H4 (cell line): ENCODE results near the gene ZKSCAN8. TPM values are rescaled to one million over a fixed set of nuclear protein-coding genes. Genes with fewer than 3 reads are reported as not detected.

Experiments
- DNase-seq: peaks from one replicate; pipeline ENCODE4 v3.0.0-alpha.2; 2015; ENCODE audit warnings: low spot score
- total RNA-seq: library from RNA; depleted of rRNA; stranded (reverse); fragments of >200 nt; shearing (Covaris generic); gene quantifications from 2 replicates; pipeline ENCODE4 v1.2.3, GENCODE V29; 2014

The ZKSCAN8 gene
- total RNA-seq, 1 experiment from 2014 or later, result 10.1 TPM

DNA sequence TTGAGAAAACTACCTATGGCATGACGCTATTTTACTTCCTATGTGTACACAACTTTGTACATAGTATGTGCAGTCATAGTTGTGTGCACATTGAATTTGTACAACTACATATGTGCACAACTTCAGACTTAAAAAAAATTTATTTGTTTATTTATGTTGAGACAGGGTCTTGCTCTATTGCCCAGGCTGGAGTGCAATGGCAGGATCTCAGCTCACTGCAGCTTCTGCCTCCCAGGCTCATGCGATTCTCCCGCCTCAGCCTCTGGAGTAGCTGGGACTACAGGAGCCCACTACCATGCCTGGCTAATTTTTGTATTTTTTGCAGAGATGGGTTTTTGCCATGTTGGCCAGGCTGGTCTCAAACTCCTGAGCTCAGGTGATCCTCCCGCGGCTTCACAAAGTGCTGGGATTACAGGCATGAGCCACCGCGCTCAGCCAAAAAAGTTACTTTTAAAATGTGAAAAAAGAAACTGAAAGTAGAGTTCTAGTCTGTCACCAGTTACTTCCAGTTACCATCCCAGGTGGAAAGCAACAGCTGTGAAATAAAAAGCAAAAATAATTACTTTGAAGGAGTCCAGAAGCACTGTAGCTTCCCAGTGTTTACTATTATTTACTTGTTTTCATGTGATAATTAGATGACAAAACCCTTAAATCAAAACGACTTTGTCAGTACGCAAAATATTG, 1.7 kb upstream of the ZKSCAN8 start:
- DNase-seq, result no peak

DNA sequence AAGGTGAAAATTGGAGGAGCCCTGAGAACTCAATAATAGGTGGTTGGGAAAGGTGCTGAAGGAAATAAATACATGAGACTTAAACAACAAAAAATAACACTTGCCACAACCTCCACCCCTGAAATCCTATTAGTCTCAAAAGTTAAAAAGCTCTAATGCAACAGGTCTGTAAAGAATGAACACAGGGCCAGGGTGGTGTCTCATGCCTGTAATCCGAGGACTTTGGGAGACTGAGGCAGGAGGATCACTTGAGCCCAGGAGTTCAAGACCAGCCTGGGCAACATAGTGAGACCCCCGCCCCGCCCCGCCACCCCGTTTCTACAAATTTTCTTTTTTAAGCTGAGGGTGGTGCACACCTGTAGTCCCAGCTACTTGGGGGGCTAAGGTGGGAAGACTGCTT, 1.1 kb upstream of the ZKSCAN8 start:
- DNase-seq, result no peak

DNA sequence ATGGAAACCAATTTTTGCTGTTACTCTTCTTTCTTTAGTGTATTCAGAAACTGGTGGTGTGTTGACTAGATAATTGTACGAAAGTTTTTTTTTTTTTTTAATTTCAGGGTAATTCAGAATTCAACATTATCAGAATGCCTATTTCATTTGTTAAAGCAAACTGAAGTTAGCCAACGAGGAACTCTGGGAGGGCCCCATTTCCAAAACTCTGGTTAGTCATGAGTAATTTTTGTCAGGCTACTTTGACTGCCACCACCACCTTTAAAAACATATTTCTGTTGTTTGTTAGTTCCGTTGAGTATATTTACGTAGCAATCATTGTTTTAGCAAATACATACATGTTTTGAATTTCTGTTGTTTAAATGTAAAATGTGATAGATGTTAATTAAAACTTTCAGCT, 763 bp downstream of the ZKSCAN8 start:
- DNase-seq, result no peak

DNA sequence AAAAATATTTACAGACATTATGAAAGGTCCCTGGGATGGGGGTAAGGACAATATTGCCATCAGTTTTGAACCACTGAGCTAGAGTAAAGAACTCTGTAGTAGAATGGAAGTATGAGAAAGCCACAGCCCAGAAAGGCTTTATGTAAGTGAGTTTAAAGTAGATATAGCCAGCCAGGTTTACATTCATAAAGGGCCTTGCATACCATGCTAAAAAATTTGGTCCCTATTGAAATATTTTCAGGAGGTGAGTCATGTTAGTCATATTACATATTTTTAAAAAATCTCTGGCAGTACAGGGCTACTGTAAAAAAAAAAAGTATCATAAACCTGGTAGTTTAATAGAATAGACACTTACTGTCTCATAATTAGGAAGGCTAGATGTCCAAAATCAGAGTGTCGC, 3.5 kb downstream of the ZKSCAN8 start:
- no peak for DNase-seq

DNA sequence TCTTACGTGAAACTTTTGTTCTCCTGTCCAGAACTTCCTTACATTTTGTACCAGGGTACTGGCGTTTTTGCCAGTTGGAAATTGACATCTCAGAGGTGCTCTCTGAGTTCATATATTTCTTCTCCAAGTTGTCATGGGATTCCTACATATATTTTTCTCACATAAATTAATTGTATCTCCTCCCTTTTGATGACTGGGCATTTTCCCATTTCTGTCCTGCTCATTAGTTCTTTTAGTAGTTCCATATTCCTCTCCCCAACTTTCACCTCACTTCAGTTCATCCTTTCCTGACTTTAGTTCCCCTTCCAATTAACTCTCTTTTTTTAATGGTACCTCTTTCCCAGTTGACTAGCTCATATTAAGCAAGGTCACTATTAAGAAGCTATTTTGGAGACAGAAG, 10.8 kb downstream of the ZKSCAN8 start:
- no peak for DNase-seq

DNA sequence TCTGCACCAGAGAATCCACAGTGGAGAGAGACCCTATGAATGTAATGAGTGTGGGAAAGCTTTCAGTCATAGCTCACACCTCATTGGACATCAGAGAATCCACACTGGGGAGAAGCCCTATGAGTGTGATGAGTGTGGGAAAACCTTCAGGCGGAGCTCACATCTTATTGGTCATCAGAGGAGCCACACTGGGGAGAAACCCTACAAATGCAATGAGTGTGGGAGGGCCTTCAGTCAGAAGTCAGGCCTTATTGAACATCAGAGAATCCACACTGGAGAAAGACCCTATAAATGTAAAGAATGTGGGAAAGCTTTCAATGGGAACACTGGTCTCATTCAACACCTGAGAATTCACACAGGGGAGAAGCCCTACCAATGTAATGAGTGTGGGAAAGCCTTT, 11.9 kb downstream of the ZKSCAN8 start:
- DNase-seq, result no peak

DNA sequence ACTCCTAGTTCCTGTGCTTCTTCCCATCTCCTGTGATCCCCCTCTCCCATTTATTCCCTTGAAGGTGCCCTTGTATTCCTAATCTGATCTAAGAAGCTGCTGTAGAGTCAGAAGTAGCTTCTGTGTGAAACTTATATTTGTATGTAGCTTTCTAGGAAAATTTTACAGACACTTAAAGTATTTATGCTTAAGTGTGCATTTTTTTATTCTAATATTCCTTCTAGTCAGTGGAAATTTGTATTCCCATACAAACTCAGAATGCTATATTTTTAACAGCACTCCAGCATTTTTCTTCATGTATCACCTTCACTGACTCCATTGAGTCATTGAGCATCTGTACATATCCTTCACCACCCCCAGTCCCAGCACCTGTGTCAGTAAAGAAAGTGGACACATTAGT, 12.7 kb downstream of the ZKSCAN8 start:
- DNase-seq, result no peak

DNA sequence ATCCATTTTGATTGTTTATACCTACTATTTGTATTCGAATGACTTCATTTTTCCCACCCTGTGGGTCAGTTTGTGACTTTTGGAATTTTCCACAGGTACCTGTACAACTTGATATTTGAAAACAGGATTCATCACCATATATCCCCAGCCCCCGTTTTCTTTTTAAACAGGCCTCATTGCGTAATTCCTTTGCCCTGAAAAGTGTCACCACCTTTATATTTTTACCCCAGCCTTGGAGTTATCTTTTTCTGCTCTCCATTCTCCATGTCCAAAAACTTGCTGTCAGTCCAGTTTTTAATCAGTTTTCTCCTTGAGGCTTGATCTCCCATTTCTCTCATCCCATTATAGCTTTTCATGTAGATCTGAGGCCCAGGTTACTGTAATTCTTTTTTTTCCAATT, 16.6 kb downstream of the ZKSCAN8 start:
- DNase-seq, result no peak

DNA sequence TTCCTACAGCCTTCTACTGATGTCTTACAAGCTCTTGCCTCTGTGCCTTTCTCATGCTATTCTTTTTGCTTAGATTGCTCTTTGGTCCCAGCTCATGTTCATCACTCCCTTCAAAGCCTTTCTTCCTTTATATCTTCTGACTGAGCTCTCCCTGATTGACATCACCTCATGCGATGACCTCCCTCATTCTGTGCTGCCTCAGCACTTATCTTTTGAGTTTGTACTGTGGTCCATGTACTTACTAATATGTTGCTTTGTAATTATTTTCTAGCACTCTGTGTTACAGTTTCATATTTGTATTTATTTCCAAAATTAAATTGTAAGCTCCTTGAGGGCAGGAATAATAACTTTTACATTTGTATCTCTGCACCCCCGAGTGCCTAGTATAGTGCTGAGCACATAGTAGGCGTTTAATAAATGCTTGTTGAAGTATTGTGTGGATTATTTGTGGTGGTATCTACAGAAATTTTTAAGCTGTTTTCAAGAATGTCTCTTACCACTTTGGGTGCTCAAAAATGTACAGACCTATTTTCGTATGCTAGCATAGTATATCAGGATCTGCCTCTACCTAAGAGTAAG, 17.4 kb downstream of the ZKSCAN8 start:
- DNase-seq, result no peak

DNA sequence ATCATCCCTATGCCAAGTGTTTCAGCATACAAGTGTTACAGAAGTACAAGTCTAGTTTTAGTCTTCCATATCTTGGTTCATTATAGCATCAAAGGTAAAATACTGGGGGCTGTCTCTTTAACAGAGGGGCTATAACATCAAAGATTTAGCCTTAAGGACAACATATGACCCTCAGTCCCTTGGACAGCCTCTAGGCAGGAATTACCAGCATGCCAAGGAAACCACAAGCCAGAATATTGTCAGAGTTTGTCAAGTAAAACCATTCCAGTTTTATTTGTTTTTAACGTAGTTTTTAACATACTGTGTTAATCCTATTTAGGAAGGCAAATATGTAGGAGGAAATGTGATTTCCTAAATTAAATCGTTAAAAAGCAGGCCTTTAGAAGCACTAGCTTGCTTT, 18.6 kb downstream of the ZKSCAN8 start:
- no peak for DNase-seq

DNA sequence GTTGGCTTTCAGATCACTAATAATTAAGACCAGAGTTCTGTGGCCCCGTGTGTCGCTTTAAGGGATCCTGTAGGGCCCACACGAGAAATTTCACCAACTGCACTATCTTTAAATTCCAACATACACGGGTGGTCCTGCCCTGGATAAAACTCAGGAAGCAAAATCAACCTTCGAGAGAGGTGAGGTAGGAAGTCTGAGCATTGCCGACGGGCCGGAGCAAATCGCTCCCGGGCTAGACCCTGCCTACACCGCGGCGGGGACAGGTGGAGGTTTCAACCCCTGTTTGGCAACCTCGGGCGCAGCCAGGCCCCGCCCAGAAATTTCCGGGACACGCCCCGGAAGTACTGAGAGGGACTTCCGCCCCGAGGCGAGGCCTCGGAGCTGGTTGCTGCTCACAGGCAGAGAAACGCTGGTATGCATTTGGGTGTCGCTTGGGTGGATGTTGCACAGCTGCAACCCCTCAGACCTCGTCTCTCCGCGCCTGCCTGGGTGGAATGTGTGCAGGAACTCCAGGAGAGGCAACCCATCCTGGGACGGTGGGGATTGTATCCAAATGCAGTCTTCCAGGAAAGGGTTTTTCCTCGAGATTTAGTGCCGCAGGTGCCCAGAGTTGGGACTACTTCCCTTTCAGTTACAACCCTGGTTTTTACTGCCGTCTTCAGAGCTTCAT, 19.9 kb downstream of the ZKSCAN8 start:
- DNase-seq, result peak; percentile 17

DNA sequence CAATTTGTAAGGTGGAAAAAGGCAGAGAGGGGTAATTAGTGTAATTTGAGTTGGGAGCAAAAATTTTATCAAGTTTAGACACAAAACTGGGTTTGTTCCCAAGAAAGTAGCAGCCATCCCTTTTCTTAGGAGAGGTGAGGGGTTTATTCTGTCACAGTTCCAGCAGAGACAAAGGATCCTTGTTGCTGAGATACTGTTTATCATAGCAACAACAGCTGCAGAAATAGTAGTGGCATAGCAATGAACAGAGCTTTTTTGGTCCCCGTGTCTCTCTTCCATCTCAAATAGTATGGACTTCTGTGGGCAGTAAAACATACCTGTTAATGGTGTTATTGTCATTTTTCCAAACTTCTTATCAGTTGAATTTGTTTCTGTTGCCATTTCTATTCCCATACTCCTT, 23.9 kb downstream of the ZKSCAN8 start:
- no peak for DNase-seq

DNA sequence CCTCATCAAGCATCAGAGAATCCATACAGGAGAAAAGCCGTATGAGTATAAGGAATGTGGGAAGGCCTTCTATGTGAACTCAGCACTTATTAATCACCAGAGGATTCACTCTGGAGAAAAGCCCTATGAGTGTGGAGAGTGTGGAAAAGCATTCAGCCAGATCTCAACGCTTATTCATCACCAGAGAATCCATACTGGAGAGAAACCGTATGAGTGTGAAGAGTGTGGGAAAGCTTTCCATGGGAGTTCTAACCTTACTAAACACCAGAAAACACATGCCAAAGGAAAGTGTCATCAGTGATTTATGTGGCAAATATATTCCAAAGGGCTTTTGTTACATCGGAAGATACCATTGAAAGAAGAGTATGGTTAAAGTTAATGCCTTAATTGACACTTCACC, 25.4 kb downstream of the ZKSCAN8 start:
- DNase-seq, result no peak

DNA sequence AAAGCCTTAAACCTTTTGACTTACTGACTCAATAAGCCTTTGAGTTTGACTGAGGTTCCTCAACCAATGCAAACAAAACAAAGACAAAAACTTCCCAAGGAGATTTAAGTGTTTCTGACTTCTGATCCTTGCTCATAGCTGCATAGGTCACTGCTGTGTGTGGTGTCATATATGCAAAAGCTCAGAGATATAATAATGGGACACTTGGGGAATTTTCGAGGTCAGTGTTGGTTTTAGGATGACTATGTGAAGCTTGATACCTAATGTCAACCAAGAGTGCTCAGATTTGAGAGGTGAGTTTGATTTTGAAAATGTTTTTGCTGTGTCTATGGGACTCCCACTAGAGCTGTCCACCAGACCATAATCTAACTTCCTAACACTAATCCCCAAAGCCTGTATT, 26.2 kb downstream of the ZKSCAN8 start:
- DNase-seq, result no peak

DNA sequence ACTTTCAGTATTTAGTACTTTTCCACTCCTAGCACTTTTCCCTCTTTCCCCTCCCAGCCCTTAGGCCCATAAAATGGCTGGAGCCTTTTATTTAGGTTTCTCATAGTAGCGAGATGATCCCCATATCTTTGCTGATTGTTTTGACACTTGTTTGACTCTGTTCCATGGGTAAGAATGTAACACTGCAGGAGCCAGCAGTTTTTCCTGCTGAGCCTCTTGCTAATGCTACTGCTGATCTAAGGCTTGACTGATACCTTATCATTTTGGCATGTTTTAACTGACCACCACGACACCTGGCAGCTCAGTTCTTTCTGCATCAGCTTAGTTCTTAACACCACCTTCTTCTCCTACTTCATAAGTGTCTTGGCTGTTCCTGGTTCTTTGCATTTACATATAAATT, 29.6 kb downstream of the ZKSCAN8 start:
- DNase-seq, result no peak

DNA sequence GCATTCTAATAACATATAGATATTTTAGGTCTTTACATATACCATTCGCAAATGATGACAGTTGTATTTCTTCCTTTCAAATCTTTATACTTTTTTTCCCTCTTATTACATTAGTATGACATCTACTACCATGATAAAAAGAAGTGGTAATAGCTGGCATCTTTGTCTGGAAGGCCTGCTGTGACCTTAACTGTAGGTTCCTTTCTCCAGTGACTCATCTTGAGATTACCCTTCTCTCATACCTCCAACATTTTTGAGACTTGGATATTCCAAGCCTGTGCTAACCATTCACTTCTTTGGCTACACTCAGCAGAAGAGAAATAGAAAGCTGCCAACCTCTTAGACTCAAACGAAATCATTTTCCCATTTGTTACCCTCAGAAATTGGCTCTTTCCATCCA, 30.3 kb downstream of the ZKSCAN8 start:
- no peak for DNase-seq

DNA sequence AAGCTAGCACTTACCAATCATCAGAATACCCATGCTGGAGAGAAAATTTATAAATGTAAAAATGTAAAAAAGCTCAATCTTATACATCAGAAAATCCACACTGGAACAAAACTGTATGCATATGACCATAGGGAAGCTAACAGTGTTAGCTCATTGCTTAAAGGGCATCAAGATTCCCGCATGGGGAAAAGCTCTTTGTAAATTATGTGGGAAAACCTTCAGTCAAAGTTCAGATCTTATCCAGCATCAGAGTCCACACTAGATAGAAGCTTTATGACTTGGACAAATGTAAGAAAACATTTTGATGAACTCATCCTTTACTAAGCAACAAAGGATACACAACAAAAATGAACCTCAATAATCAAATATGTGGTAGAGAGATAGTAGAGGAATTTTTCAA, 34.7 kb downstream of the ZKSCAN8 start:
- DNase-seq, result no peak

DNA sequence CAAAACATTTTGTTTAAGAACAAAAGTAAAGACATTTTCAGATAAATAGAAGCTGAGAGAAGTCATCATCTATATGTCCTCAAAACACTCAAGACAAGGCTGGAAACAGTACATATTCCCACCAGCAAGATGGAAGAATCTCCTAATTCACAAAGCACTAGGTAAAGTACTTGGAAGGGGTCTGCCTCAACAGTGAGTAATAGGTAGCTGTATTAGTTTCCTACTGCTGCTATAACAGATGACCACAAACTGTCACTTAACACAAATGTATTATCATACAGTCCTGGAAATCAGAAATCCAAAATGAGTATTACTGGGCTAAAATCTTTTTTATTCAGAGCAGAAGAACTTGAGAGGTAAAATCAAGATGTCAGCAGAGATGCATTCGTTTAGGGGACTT, 40.6 kb downstream of the ZKSCAN8 start:
- DNase-seq, result no peak

DNA sequence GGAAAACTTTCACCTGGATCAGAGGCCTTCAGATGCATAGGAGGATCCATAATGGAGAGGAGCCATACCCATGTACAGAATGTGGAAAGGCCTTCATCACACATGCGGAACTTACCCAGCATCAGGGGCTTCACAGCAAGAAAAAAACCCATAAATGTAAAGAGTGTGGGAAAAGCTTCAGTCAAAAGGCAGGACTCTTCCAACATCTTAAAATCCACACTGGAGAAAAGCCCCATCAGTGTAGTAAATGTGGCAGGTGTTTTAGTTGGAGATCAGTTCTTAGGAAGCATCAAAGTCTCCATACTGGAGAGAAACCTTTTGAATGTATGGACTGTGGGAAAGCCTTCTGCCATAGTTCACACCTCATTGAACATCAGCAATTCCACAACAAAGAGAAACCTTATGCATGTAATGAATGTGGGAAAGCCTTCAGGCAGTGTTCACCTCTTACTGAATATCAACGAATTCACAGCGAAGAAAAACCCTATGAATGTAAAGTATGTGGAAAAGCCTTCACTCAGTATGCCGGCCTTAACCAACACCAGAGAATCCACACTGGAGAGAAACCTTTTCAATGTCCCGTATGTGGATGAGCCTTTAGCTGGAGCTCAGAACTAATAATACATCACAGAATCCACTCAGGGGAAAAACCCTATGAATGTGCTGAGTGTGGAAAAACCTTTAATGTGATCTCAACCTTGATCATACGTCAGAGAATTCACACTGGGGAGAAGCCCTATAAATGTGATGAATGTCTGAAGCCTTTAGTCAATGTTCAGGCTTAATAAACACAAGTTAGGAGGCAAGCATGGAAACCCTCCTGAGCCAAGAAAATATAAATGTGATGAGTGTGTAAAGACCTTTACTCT, 46.7 kb downstream of the ZKSCAN8 start:
- no peak for DNase-seq

DNA sequence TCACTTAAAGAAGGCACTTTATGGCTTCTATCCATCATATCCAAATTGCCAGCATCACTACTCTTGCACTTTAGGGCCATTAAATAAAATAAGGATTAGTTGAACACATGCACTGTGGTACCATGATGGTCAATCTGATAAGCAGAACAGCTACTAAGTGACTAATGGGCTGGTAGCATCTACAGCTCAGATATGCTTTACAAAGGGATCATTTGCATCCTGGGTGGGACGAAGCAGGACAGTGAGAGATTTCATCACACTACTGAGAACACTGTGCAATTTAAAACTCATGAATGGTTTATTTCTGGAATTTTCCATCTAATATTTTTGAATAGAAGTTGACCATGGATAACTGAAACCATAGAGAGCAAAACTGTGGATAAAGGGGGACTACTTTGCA, 58.3 kb downstream of the ZKSCAN8 start:
- DNase-seq, result no peak

DNA sequence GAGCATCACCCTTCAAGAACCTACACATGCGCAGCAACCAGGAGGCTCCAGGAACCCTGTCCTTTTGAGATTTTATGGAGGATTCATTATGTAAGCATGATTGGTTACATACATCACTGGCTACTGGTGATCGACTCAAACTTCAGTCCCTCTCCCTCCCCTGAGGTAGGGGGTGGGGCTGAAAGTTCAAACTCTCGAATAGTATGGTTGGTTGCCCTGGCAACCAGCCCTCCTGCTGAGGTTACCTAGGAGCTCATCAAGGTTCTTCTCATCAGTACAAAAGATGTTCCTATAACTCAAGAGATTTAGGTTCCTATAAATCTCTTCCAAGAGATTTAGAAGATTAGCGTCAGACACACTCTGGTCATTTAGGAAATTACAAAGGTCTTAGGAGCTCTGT, 61.5 kb downstream of the ZKSCAN8 start:
- no peak for DNase-seq

DNA sequence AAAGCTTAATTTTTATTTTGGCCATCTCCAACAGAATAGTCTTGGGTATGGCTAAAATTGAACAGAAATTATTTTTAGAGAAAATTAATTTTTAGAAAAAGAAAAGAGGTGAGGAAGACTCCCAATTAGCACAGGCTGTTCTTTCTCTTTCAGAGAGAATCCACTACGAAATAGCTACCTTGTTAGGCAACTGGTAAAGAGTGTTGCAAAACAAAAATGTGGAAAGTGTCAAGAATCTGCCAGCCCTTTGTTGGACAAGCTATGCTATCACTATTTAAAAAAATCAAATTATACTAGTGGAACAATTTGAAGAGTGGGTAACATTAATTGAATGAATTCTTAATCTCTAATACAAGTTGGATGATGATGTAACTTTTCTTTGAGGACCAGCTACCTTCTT, 64.2 kb downstream of the ZKSCAN8 start:
- no peak for DNase-seq

DNA sequence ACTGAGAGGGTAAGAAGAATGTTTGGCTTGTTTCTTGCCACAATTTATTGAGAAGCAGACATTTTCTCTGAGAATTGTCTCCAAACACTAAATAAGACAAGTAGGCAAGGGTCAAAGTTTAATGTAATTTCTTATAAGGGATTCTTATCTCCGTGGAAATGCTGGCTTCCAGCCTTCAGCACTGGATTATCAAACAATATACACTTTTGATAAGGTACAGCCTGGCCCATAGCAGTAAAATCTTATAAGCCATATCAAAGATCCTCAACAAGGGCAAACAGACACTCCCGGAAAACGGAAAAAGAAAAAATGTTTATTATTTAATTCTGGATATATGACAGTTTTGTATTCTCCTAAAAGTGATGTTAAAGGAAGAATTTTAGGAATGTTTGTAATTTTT, 64.8 kb downstream of the ZKSCAN8 start:
- DNase-seq, result no peak
